Measurements from ENCODE around the gene CALCOCO1. TPM values are rescaled to one million over a fixed set of nuclear protein-coding genes. Genes with fewer than 3 reads are reported as not detected.

Gene CALCOCO1
- total RNA-seq, 6 donors from 2014 or later: 147 to 605 (median 204) TPM

DNA sequence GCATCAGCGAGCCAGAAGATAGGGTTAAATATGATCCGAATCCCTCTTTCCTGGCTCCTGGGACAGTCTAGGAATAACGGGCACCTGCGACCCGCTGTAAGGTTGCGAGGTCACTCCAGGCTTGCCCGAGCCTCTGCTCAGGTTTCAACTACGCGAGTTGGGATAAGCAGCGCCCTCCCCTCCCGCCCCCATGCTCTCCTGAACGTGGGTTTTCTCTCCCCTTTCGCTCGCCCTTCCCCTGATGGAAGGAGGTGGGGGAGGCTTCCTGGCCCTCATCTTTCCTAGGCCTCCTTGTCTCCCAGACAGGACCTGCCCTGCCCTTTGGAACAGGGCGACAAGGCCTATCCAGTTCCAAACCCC, 50.6 kb downstream of the CALCOCO1 start:
- H3K27ac ChIP-seq: peak overlapping the region; percentile 89 to 95 (median 92)
- H3K36me3 ChIP-seq: peaks cover under 1 to 18% (median 6%) of the 10 kb centered on the region in 4 donors
- TF ChIP-seq, protein P1, sequence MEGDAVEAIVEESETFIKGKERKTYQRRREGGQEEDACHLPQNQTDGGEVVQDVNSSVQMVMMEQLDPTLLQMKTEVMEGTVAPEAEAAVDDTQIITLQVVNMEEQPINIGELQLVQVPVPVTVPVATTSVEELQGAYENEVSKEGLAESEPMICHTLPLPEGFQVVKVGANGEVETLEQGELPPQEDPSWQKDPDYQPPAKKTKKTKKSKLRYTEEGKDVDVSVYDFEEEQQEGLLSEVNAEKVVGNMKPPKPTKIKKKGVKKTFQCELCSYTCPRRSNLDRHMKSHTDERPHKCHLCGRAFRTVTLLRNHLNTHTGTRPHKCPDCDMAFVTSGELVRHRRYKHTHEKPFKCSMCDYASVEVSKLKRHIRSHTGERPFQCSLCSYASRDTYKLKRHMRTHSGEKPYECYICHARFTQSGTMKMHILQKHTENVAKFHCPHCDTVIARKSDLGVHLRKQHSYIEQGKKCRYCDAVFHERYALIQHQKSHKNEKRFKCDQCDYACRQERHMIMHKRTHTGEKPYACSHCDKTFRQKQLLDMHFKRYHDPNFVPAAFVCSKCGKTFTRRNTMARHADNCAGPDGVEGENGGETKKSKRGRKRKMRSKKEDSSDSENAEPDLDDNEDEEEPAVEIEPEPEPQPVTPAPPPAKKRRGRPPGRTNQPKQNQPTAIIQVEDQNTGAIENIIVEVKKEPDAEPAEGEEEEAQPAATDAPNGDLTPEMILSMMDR (IDR thresholded peaks at IDR 0.05): no peak
- TF ChIP-seq EP300 (IDR thresholded peaks at IDR 0.05) (no peak), POLR2A (IDR thresholded peaks at IDR 0.05) (no peak), POLR2AphosphoS5 (IDR thresholded peaks at IDR 0.05) (no peak)
- peak; percentile 22 to 48 for ATAC-seq (ENCODE audit: low FRiP score in 2 of 2)
- 5 to 16% methylated on average over 11 to 15 of the region's 15 CpGs for WGBS, 2 donors
- peak in 1 of 2 donors; percentile 29 for DNase-seq
- peaks cover 18 to 33% (median 24%) of the 10 kb centered on the region in 4 donors for H3K4me1 ChIP-seq
- H3K27me3 ChIP-seq: no peaks in the 10 kb centered on the region
- peak overlapping the region in 3 of 4 donors; percentile 63 to 77 (median 73) for H3K4me3 ChIP-seq
- no peaks in the 10 kb centered on the region for H3K9me3 ChIP-seq

DNA sequence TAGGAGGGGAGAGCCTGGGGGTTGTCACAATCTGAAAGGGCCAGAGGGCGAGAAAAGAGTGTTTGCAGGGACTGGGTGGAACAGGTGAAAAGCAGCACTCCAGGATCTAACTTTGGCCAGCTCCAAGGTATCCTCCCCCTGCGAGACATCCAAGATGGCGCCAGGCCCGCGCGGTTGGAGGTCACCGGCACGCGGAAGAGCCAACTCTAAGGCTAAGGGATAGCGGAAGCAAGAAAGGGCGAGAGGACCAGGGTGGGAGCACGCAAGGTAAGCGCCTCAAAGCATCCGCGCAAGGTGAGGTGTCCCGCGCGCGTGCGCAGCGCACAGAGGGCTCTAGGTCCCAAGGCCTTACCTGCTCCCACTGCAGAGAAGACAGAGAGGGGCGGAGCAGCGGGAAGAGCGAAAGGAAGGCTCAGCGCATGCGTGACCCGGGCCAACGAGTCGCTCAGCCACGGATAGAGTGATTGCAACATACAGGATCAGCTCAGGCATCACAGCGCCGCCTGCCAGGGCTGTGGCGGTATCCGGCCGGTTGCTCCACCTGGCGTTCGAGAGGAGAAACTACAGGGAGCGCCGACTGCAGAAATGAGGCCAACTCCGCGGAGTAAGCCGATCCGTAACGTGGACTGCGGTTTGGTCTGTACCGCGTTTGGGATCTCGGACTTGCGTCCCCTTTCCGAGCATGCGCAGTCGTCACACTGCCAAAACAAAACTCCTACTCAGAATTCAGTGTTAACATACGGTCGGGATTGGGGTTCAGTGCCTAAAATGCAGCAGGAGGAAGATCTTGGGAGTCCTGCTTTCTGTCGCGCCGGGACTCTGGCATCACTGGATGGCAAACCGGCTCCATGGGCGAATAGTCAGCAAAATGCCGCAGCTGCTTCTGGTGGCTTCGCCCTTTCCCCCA, 51.3 kb downstream of the CALCOCO1 start, which contains the start of gene ATP5MC2:
ATP5MC2 (minus strand) TSS at position 383 of the 907 bp plus-strand sequence. CDS start 3,469 bp downstream, outside the sequence.
- 1 to 2% methylated on average over 38 to 58 of the region's 61 CpGs for WGBS, 2 donors
- DNase-seq (peak; percentile 96 to 99), ATAC-seq (ENCODE audit: low FRiP score in 2 of 2) (peak; percentile 98 to 99)
- H3K27me3 ChIP-seq: no peaks in the 10 kb centered on the region
- H3K27ac ChIP-seq: peak within 1 kb of the TSS; percentile 89 to 95 (median 92)
- H3K36me3 ChIP-seq: peaks cover 3 to 24% (median 10%) of the 10 kb centered on the region in 4 donors
- H3K4me3 ChIP-seq: peak within 1 kb of the TSS; percentile 63 to 87 (median 75)
- peaks cover 18 to 38% (median 24%) of the 10 kb centered on the region in 4 donors for H3K4me1 ChIP-seq
- H3K9me3 ChIP-seq: no peaks in the 10 kb centered on the region
- TF ChIP-seq EP300 (IDR thresholded peaks at IDR 0.05) (no peak), POLR2AphosphoS5 (IDR thresholded peaks at IDR 0.05) (peak; percentile 85 to 88), POLR2A (IDR thresholded peaks at IDR 0.05) (peak in 3 of 4 donors; percentile 38 to 80 (median 49))
- TF ChIP-seq, protein P1 (IDR thresholded peaks at IDR 0.05): peak; percentile 95 to 100 (median 100)

DNA sequence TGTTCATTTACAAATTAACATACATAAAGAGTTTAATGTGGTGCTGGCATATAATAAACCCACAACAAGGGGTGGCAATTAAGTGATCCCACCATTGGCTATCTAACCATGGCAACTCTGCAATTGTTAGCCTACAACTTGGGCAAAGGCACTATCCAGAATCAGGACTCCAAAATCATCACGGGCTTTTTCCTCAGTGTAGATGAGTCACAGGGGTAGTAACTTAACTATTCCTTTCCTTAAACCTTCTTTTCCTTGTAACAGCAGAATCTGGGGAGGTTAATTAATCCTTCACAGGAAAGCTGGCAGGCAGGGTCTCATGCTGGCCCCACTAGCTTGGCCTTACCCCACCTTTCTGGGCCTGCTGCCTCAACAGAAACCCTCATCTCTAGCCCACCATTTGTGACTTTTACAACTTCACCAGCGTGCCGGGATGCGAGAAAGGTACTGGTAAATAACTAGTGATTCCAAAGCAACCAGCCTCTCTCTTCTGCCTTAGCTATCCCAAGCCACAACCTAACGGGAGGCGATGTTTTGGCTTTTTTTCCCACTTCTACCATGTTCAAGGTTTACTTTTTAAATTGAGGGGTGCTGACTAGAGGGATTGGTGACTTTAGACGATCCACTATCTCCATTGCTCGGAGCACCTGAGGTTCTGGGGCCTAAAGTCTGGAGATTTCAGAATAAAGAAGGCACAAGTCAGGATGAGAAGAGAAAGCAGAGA, 52.1 kb downstream of the CALCOCO1 start:
- H3K4me1 ChIP-seq: peaks cover 18 to 44% (median 24%) of the 10 kb centered on the region in 4 donors
- DNase-seq (no peak), ATAC-seq (ENCODE audit: low FRiP score in 2 of 2) (no peak)
- 32 to 43% methylated on average over 8 of the region's 8 CpGs for WGBS, 2 donors
- TF ChIP-seq POLR2AphosphoS5 (IDR thresholded peaks at IDR 0.05) (no peak), EP300 (IDR thresholded peaks at IDR 0.05) (no peak), POLR2A (IDR thresholded peaks at IDR 0.05) (no peak)
- TF ChIP-seq, protein P1 (IDR thresholded peaks at IDR 0.05): no peak
- peak overlapping the region; percentile 89 to 95 (median 92) for H3K27ac ChIP-seq
- H3K9me3 ChIP-seq: no peaks in the 10 kb centered on the region
- H3K27me3 ChIP-seq: no peaks in the 10 kb centered on the region
- H3K36me3 ChIP-seq: peaks cover 3 to 33% (median 15%) of the 10 kb centered on the region in 4 donors
- peak overlapping the region; percentile 63 to 87 (median 75) for H3K4me3 ChIP-seq

DNA sequence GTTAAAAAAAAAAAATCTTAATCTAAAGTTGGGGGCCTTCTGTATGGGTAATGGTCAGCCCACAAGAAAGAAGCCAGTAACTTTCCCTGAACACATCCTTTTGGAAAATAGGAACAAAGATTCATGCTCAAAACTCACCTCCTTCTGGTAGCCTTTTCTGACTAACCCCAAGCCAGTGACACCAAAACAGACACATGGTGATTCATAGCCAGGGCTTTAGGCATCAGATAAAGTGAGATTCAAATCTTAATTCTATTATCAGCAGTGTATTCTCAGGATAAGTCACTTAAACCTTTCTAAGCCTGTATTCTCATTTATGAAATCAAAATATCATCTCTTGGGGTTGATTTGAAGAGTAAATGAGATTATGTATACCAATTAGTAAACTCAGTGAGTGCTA, 56.3 kb downstream of the CALCOCO1 start:
- Histone ChIP-seq H3K27me3 (no peaks in the 10 kb centered on the region), H3K4me1 (peaks cover 8 to 31% (median 10%) of the 10 kb centered on the region in 4 donors), H3K4me3 (no peak overlapping the region), H3K9me3 (no peaks in the 10 kb centered on the region), H3K27ac (no peak overlapping the region), H3K36me3 (peaks cover 26 to 74% (median 55%) of the 10 kb centered on the region in 4 donors)
- DNase-seq (no peak), ATAC-seq (ENCODE audit: low FRiP score in 2 of 2) (no peak)
- TF ChIP-seq POLR2AphosphoS5 (IDR thresholded peaks at IDR 0.05) (no peak), POLR2A (IDR thresholded peaks at IDR 0.05) (no peak), EP300 (IDR thresholded peaks at IDR 0.05) (no peak)
- TF ChIP-seq, protein P1 (IDR thresholded peaks at IDR 0.05): no peak
